ENCODE measurements around the gene PCDH15. TPM values are rescaled to one million over a fixed set of nuclear protein-coding genes. Genes with fewer than 3 reads are reported as not detected.

Gene PCDH15
- total and polyA plus RNA-seq, 2 of the 8 experiments (the other 6 are each of a cell fraction or from before 2014, with no cell fraction given), result 0.11 TPM; not detected in 1

GRCh38 chr10:54318470-54318869 is 482.6 kb downstream of the PCDH15 start (continued):
- TF ChIP-seq CHD7 (IDR thresholded peaks at IDR 0.05; ENCODE audit: insufficient replicate concordance, low read length) (no peak), RAD21 (IDR thresholded peaks at IDR 0.05 in 1 of 2, conservative IDR thresholded peaks at IDR 0.05 in 1 of 2; ENCODE audit: low read depth in 2 of 2, low read length in 2 of 2) (no peak), RFX5 (IDR thresholded peaks at IDR 0.05; ENCODE audit: borderline replicate concordance, low read depth, low read length) (no peak), NANOG (IDR thresholded peaks at IDR 0.05; ENCODE audit: insufficient read depth, low read depth, low read length, poor library complexity, severe bottlenecking) (no peak), CBX5 (IDR thresholded peaks at IDR 0.05; ENCODE audit: low read depth, low read length) (no peak), USF2 (IDR thresholded peaks at IDR 0.05; ENCODE audit: low read length) (no peak), HDAC6 (IDR thresholded peaks at IDR 0.05; ENCODE audit: low read depth, low read length) (no peak), POLR2AphosphoS5 (IDR thresholded peaks at IDR 0.05; ENCODE audit: low read depth, low read length) (no peak), ASH2L (IDR thresholded peaks at IDR 0.05; ENCODE audit: low read length) (no peak), MAFK (IDR thresholded peaks at IDR 0.05; ENCODE audit: low read depth, low read length) (no peak)
